Calu3 (cell line): ENCODE data around the gene NR4A1. TPM values are rescaled to one million over a fixed set of nuclear protein-coding genes. Genes with fewer than 3 reads are reported as not detected.

Experiments
- BruUV-seq: library from RNA; stranded (reverse); fragments of 400-500 nt; replicated peaks from 2 replicates; lab custom pipeline; 2021; lab: Mats Ljungman, UMichigan
- CTCF ChIA-PET: fragments of 300-600 bp; sonication (Branson Sonifier 250); formaldehyde crosslinking; loops from one replicate; lab custom pipeline; 2022; ENCODE audit warnings: antibody characterized with exemption; lab: Charles Lee
- DNase-seq: peaks from one replicate; pipeline ENCODE4 v3.0.0; 2022
- H3K27ac Mint-ChIP-seq: one replicate; pipeline ENCODE4 v1.8.0; 2022; ENCODE audit warnings: mixed read lengths; ENCODE audit not compliant: unreplicated experiment
- H3K27me3 Mint-ChIP-seq: one replicate; pipeline ENCODE4 v1.8.0; 2022; ENCODE audit warnings: mixed read lengths; ENCODE audit not compliant: unreplicated experiment
- H3K36me3 Mint-ChIP-seq: one replicate; pipeline ENCODE4 v1.8.0; 2022; ENCODE audit warnings: mild to moderate bottlenecking, moderate library complexity, mixed read lengths; ENCODE audit not compliant: insufficient read depth, unreplicated experiment
- H3K4me1 Mint-ChIP-seq: one replicate; pipeline ENCODE4 v1.8.0; 2022; ENCODE audit warnings: mild to moderate bottlenecking, low read depth, mixed read lengths; ENCODE audit not compliant: unreplicated experiment
- H3K4me3 Mint-ChIP-seq: one replicate; pipeline ENCODE4 v1.8.0; 2022; ENCODE audit warnings: mild to moderate bottlenecking, low read depth, moderate library complexity, mixed read lengths; ENCODE audit not compliant: unreplicated experiment
- H3K9me3 Mint-ChIP-seq: one replicate; pipeline ENCODE4 v1.8.0; 2022; ENCODE audit warnings: low read depth, mixed read lengths; ENCODE audit not compliant: unreplicated experiment
- CTCF ChIP-seq: fragments of 200-600 bp; IDR thresholded peaks from one replicate; pipeline ENCODE4 v1.8.0; 2022; ENCODE audit warnings: antibody characterized with exemption; ENCODE audit not compliant: unreplicated experiment
- intact Hi-C: fragments of 100-400 bp; cut with micrococcal nuclease; formaldehyde crosslinking; loops from one replicate; pipeline ENCODE4 v1.10.0; 2022; ENCODE audit not compliant: unreplicated experiment
- total RNA-seq: library from RNA; stranded (reverse); gene quantifications from 2 replicates; pipeline ENCODE4 v1.2.3, GENCODE V29; 2022

NR4A1 gene
- total RNA-seq, 1 experiment from 2014 or later: 18.9 TPM

- Mint-ChIP-seq H3K27me3 (peaks cover 11% of the 10 kb centered on the region), H3K9me3 (no peaks in the 10 kb centered on the region), H3K36me3 (peaks cover 29% of the 10 kb centered on the region), H3K4me3 (peak overlapping the region; percentile 95), H3K4me1 (peaks cover 26% of the 10 kb centered on the region), H3K27ac (peak overlapping the region; percentile 99)
- intact Hi-C loops: no loop called here
- no peak for TF ChIP-seq CTCF
- CTCF ChIA-PET: interaction anchor here (0.6 to 2.2 kb wide), 6 partner anchors 19 to 191 kb away, joined by 3 to 25 read pairs (median 6); partner anchors contain the start of gene NR4A1
- no peak for DNase-seq
- TSS peak; percentile 61 for BruUV-seq
Observed at GRCh38 chr12:52070185-52070925, 19.1 kb downstream of the NR4A1 start.

GRCh38 chr12:52073531-52074381, 22.5 kb downstream of the NR4A1 start:
- Mint-ChIP-seq H3K27me3 (no peaks in the 10 kb centered on the region), H3K4me3 (no peak overlapping the region), H3K36me3 (peaks cover 34% of the 10 kb centered on the region), H3K4me1 (peaks cover 26% of the 10 kb centered on the region), H3K27ac (no peak overlapping the region), H3K9me3 (no peaks in the 10 kb centered on the region)
- intact Hi-C loops: no loop called here
- no TSS peak for BruUV-seq
- TF ChIP-seq CTCF: no peak
- DNase-seq: no peak
- CTCF ChIA-PET: no interaction called here

GRCh38 chr12:52074971-52075724, 23.9 kb downstream of the NR4A1 start:
- BruUV-seq: no TSS peak
- H3K4me1 Mint-ChIP-seq: peaks cover 26% of the 10 kb centered on the region
- H3K36me3 Mint-ChIP-seq: peaks cover 28% of the 10 kb centered on the region
- DNase-seq: no peak
- no peak overlapping the region for H3K4me3 Mint-ChIP-seq
- intact Hi-C loops: no loop called here
- CTCF ChIA-PET: no interaction called here
- H3K27me3 Mint-ChIP-seq: no peaks in the 10 kb centered on the region
- no peak overlapping the region for H3K27ac Mint-ChIP-seq
- no peaks in the 10 kb centered on the region for H3K9me3 Mint-ChIP-seq
- TF ChIP-seq CTCF: no peak

GRCh38 chr12:52076811-52077210, 25.6 kb downstream of the NR4A1 start:
- CTCF ChIA-PET: no interaction called here
- Mint-ChIP-seq H3K9me3 (no peaks in the 10 kb centered on the region), H3K4me3 (no peak overlapping the region), H3K4me1 (peaks cover 13% of the 10 kb centered on the region), H3K27ac (no peak overlapping the region), H3K27me3 (no peaks in the 10 kb centered on the region), H3K36me3 (peaks cover 22% of the 10 kb centered on the region)
- intact Hi-C loops: no loop called here
- TF ChIP-seq CTCF: no peak
- BruUV-seq: no TSS peak
- no peak for DNase-seq
